Measurements from ENCODE around the gene SLU7.

GRCh38 chr5:160445751-160446150 is 26.9 kb upstream of the SLU7 start:
- no peak for TF ChIP-seq REST (IDR thresholded peaks at IDR 0.05; ENCODE audit: borderline replicate concordance)
- no peak for TF ChIP-seq POLR2AphosphoS5 (IDR thresholded peaks at IDR 0.05)
- TF ChIP-seq CTCF (IDR thresholded peaks at IDR 0.05; ENCODE audit: poor library complexity, severe bottlenecking) = no peak
- TF ChIP-seq EP300 (conservative IDR thresholded peaks at IDR 0.05; ENCODE audit: poor library complexity, severe bottlenecking) = no peak
- TF ChIP-seq TAF1 (IDR thresholded peaks at IDR 0.05; ENCODE audit: low read depth) = no peak
- TF ChIP-seq EZH2 (IDR thresholded peaks at IDR 0.05; ENCODE audit: borderline replicate concordance, insufficient read depth, low read length, poor library complexity, severe bottlenecking) = no peak
